C4-2B (cell line): ENCODE data around the gene BTBD16.

Experiments
- ZFX ChIP-seq: fragments of 450-650 bp; IDR thresholded peaks from 2 replicates; pipeline ENCODE4 v1.6.1; 2017
- TF ChIP-seq, protein P1 (sequence below): fragments of 450-650 bp; conservative IDR thresholded peaks from 2 replicates; pipeline ENCODE4 v1.5.1; 2017; ENCODE audit warnings: mild to moderate bottlenecking

- TF ChIP-seq, protein P1, sequence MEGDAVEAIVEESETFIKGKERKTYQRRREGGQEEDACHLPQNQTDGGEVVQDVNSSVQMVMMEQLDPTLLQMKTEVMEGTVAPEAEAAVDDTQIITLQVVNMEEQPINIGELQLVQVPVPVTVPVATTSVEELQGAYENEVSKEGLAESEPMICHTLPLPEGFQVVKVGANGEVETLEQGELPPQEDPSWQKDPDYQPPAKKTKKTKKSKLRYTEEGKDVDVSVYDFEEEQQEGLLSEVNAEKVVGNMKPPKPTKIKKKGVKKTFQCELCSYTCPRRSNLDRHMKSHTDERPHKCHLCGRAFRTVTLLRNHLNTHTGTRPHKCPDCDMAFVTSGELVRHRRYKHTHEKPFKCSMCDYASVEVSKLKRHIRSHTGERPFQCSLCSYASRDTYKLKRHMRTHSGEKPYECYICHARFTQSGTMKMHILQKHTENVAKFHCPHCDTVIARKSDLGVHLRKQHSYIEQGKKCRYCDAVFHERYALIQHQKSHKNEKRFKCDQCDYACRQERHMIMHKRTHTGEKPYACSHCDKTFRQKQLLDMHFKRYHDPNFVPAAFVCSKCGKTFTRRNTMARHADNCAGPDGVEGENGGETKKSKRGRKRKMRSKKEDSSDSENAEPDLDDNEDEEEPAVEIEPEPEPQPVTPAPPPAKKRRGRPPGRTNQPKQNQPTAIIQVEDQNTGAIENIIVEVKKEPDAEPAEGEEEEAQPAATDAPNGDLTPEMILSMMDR: no peak
- TF ChIP-seq ZFX: no peak
Observed at GRCh38 chr10:122307669-122308416, 36.7 kb downstream of the BTBD16 start.
